ENCODE data around the gene CADM4.

- no peak for TF ChIP-seq CTCF (IDR thresholded peaks at IDR 0.05)
- TF ChIP-seq REST (IDR thresholded peaks at IDR 0.05; ENCODE audit: low read depth, low read length): no peak
- TF ChIP-seq RAD21 (IDR thresholded peaks at IDR 0.05; ENCODE audit: low read length): no peak
- no peak for TF ChIP-seq CHD2 (IDR thresholded peaks at IDR 0.05; ENCODE audit: low read length, partially characterized antibody)
- no peak for TF ChIP-seq GABPA (IDR thresholded peaks at IDR 0.05; ENCODE audit: low read depth)
- no peak for TF ChIP-seq EZH2phosphoT487 (IDR thresholded peaks at IDR 0.05; ENCODE audit: borderline replicate concordance, low read depth)
- TF ChIP-seq POLR2AphosphoS5 (IDR thresholded peaks at IDR 0.05; ENCODE audit: low read depth, low read length): no peak
- TF ChIP-seq GATA2 (CRISPR knock-in tag; IDR thresholded peaks at IDR 0.05): no peak
- no peak for TF ChIP-seq SMC3 (IDR thresholded peaks at IDR 0.05; ENCODE audit: low read depth, low read length)
- no peak for TF ChIP-seq FOXJ3 (CRISPR knock-in tag; IDR thresholded peaks at IDR 0.05)
- no peak for TF ChIP-seq MAX (IDR thresholded peaks at IDR 0.05; ENCODE audit: low read depth)
- no peak for TF ChIP-seq EP300 (IDR thresholded peaks at IDR 0.05; ENCODE audit: borderline replicate concordance in 1 of 2, low read depth in 1 of 2, low read length in 1 of 2)
- no peak for TF ChIP-seq YY1 (IDR thresholded peaks at IDR 0.05; ENCODE audit: low read depth)
- no peak for TF ChIP-seq RFX5 (IDR thresholded peaks at IDR 0.05; ENCODE audit: low read length)
Measured at GRCh38 chr19:43681821-43682220, 42.2 kb upstream of the CADM4 start.
